GM23338 (cell line): Measurements from ENCODE around the gene GRIA1. TPM values are rescaled to one million over a fixed set of nuclear protein-coding genes. Genes with fewer than 3 reads are reported as not detected.

Experiments used
- ATAC-seq: fragments of 200-7000 bp; cut with Tn5 transposase; 3 replicates; pipeline ENCODE4 v1.9.1; 2020
- DNase-seq: peaks from one replicate; pipeline ENCODE4 v3.0.0-alpha.2; 2015; ENCODE audit warnings: low spot score
- H2AFZ ChIP-seq: fragments of 200-600 bp; sonication (generic); 2 replicates; pipeline ENCODE4 v1.8.0; 2016; ENCODE audit warnings: antibody characterized with exemption, mild to moderate bottlenecking, moderate library complexity
- H3F3A ChIP-seq: fragments of 200-600 bp; sonication (generic); replicated peaks from 2 replicates; pipeline ENCODE4 v1.8.0; 2017; ENCODE audit warnings: antibody characterized with exemption, mixed run types, low read depth
- H3K27ac ChIP-seq: fragments of 200-600 bp; sonication (generic); 2 replicates; pipeline ENCODE4 v1.6.1; 2016; ENCODE audit warnings: low read depth
- H3K27me3 ChIP-seq: fragments of 200-600 bp; sonication (generic); 2 replicates; pipeline ENCODE4 v1.8.0; 2016; ENCODE audit warnings: mild to moderate bottlenecking, mixed run types, moderate library complexity; ENCODE audit not compliant: insufficient read depth
- H3K36me3 ChIP-seq: fragments of 200-600 bp; sonication (generic); 2 replicates; pipeline ENCODE4 v1.8.0; 2016; ENCODE audit warnings: mild to moderate bottlenecking; ENCODE audit not compliant: insufficient read depth
- H3K4me1 ChIP-seq: fragments of 200-600 bp; sonication (generic); 2 replicates; pipeline ENCODE4 v1.8.0; 2016; ENCODE audit warnings: mild to moderate bottlenecking, moderate library complexity; ENCODE audit not compliant: insufficient read depth
- H3K4me2 ChIP-seq: fragments of 200-600 bp; sonication (generic); 2 replicates; pipeline ENCODE4 v1.7.1; 2017; ENCODE audit warnings: mixed run types
- H3K4me3 ChIP-seq: fragments of 200-600 bp; sonication (generic); 2 replicates; pipeline ENCODE4 v1.6.1; 2016; ENCODE audit warnings: mixed run types
- H3K79me2 ChIP-seq: fragments of 200-600 bp; sonication (generic); replicated peaks from 2 replicates; pipeline ENCODE4 v1.8.0; 2017; ENCODE audit warnings: mild to moderate bottlenecking; ENCODE audit not compliant: insufficient read depth
- H3K9me2 ChIP-seq: fragments of 200-600 bp; sonication (generic); 2 replicates; pipeline ENCODE4 v1.8.0; 2017; ENCODE audit not compliant: insufficient read depth
- H4K20me1 ChIP-seq: fragments of 200-600 bp; sonication (generic); replicated peaks from 2 replicates; pipeline ENCODE4 v1.8.0; 2017; ENCODE audit warnings: mild to moderate bottlenecking; ENCODE audit not compliant: insufficient read depth
- H3K27ac Mint-ChIP-seq: 2 replicates; pipeline ENCODE4 v1.8.0; 2020; ENCODE audit warnings: inconsistent platforms, mild to moderate bottlenecking, moderate library complexity, mixed read lengths
- H3K27me3 Mint-ChIP-seq: 3 replicates; pipeline ENCODE4 v1.8.0; 2022; ENCODE audit warnings: low read depth, mild to moderate bottlenecking, moderate library complexity, mixed read lengths, inconsistent platforms; ENCODE audit not compliant: insufficient read depth, poor library complexity
- H3K36me3 Mint-ChIP-seq: 3 replicates; pipeline ENCODE4 v1.8.0; 2021; ENCODE audit warnings: low read depth, mild to moderate bottlenecking, inconsistent platforms, moderate library complexity, mixed read lengths
- H3K4me1 Mint-ChIP-seq: 3 replicates; pipeline ENCODE4 v1.8.0; 2020; ENCODE audit warnings: mild to moderate bottlenecking, inconsistent platforms, mixed read lengths
- H3K4me3 Mint-ChIP-seq: 3 replicates; pipeline ENCODE4 v1.8.0; 2021; ENCODE audit warnings: moderate library complexity, mild to moderate bottlenecking, inconsistent platforms, mixed read lengths
- H3K9me3 Mint-ChIP-seq: 3 replicates; pipeline ENCODE4 v1.8.0; 2020; ENCODE audit warnings: moderate library complexity, mild to moderate bottlenecking, inconsistent platforms, mixed read lengths
- CREB1 ChIP-seq: fragments of 250-450 bp; sonication (Bioruptor Pico); IDR thresholded peaks from 2 replicates; pipeline ENCODE4 v1.5.0; 2020; ENCODE audit warnings: low read depth, mild to moderate bottlenecking, moderate library complexity
- EZH2 ChIP-seq: fragments of 200-600 bp; sonication (generic); IDR thresholded peaks from one replicate; pipeline ENCODE4 v1.8.0; 2017; ENCODE audit warnings: antibody characterized with exemption, mild to moderate bottlenecking, low read depth; ENCODE audit not compliant: unreplicated experiment
- EZH2phosphoT487 ChIP-seq: fragments of 200-600 bp; sonication (generic); IDR thresholded peaks from one replicate; pipeline ENCODE4 v1.8.1; 2018; ENCODE audit warnings: antibody characterized with exemption; ENCODE audit not compliant: unreplicated experiment
- NANOG ChIP-seq: IDR thresholded peaks from 2 replicates; pipeline ENCODE4 v1.6.1; 2016; ENCODE audit warnings: antibody characterized with exemption, borderline replicate concordance
- POLR2AphosphoS5 ChIP-seq: IDR thresholded peaks from 2 replicates; pipeline ENCODE4 v1.6.1; 2016; ENCODE audit warnings: antibody characterized with exemption, low read depth
- STAT1 ChIP-seq: IDR thresholded peaks from one replicate; pipeline ENCODE4 v1.6.1; 2016; ENCODE audit warnings: antibody characterized with exemption; ENCODE audit not compliant: unreplicated experiment
- polyA plus RNA-seq: library from polyadenylated mRNA; unstranded; fragments of >200 nt; fragmentation: Nextera tagmentation; extraction: Ambion mirVana; gene quantifications from 2 replicates; pipeline ENCODE4 v1.2.1, GENCODE V29; 2016
- total RNA-seq: library from RNA; depleted of rRNA; stranded (reverse); fragments of >200 nt; shearing (Covaris generic); gene quantifications from 2 replicates; pipeline ENCODE4 v1.2.3, GENCODE V29; 2014
- TF ChIP-seq, protein P1 (sequence below): fragments of 250-450 bp; sonication (Bioruptor Pico); IDR thresholded peaks from 2 replicates; pipeline ENCODE4 v1.5.0; 2020; ENCODE audit warnings: mild to moderate bottlenecking, moderate library complexity
- TF ChIP-seq, protein P2 (sequence below): IDR thresholded peaks from one replicate; pipeline ENCODE4 v1.6.1; 2018; ENCODE audit warnings: antibody characterized with exemption; ENCODE audit not compliant: unreplicated experiment

The GRIA1 gene
- total and polyA plus RNA-seq, 2 experiments from 2014 or later, result 1.0 to 1.7 TPM

DNA sequence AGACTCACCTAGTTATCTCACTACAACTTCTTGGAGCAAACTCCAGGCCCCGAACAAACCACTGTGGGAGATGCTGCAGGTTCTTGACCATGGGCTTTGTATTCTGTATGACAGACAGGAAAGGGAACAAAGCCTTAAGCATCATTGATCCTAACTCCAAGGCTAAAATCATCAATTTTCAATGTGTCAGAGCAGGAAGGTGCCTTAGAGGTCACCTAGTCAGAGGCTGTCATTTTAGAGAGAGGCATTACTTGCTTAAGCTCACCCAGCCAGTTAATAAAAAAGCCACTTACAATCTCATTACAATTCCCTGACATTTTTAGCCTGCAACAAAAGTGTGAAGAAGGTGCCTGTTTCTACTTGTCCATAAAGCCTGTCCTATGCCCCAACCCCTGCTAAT lies 275.5 kb downstream of the GRIA1 start:
- Histone ChIP-seq H3K4me1 (peaks cover 4% of the 10 kb centered on the region), H3K4me2 (no peak overlapping the region), H3K9me2 (peaks cover 2% of the 10 kb centered on the region; the same call in 1 of the 2 replicates), H3K36me3 (no peaks in the 10 kb centered on the region), H3K27ac (no peak overlapping the region), H3K4me3 (no peak overlapping the region), H3F3A (no peaks in the 10 kb centered on the region), H4K20me1 (no peaks in the 10 kb centered on the region), H2AFZ (no peak overlapping the region), H3K27me3 (no peaks in the 10 kb centered on the region), H3K79me2 (no peaks in the 10 kb centered on the region)
- no peaks in the 10 kb centered on the region for H3K36me3 Mint-ChIP-seq
- ATAC-seq (no peak), DNase-seq (no peak)
- peaks cover 8% of the 10 kb centered on the region; the same call in 2 of the 3 replicates for H3K4me1 Mint-ChIP-seq
- no peak overlapping the region for H3K4me3 Mint-ChIP-seq
- H3K27ac Mint-ChIP-seq, result no peak overlapping the region
- TF ChIP-seq CREB1, result no peak
- TF ChIP-seq STAT1, result no peak
- TF ChIP-seq, protein P1, sequence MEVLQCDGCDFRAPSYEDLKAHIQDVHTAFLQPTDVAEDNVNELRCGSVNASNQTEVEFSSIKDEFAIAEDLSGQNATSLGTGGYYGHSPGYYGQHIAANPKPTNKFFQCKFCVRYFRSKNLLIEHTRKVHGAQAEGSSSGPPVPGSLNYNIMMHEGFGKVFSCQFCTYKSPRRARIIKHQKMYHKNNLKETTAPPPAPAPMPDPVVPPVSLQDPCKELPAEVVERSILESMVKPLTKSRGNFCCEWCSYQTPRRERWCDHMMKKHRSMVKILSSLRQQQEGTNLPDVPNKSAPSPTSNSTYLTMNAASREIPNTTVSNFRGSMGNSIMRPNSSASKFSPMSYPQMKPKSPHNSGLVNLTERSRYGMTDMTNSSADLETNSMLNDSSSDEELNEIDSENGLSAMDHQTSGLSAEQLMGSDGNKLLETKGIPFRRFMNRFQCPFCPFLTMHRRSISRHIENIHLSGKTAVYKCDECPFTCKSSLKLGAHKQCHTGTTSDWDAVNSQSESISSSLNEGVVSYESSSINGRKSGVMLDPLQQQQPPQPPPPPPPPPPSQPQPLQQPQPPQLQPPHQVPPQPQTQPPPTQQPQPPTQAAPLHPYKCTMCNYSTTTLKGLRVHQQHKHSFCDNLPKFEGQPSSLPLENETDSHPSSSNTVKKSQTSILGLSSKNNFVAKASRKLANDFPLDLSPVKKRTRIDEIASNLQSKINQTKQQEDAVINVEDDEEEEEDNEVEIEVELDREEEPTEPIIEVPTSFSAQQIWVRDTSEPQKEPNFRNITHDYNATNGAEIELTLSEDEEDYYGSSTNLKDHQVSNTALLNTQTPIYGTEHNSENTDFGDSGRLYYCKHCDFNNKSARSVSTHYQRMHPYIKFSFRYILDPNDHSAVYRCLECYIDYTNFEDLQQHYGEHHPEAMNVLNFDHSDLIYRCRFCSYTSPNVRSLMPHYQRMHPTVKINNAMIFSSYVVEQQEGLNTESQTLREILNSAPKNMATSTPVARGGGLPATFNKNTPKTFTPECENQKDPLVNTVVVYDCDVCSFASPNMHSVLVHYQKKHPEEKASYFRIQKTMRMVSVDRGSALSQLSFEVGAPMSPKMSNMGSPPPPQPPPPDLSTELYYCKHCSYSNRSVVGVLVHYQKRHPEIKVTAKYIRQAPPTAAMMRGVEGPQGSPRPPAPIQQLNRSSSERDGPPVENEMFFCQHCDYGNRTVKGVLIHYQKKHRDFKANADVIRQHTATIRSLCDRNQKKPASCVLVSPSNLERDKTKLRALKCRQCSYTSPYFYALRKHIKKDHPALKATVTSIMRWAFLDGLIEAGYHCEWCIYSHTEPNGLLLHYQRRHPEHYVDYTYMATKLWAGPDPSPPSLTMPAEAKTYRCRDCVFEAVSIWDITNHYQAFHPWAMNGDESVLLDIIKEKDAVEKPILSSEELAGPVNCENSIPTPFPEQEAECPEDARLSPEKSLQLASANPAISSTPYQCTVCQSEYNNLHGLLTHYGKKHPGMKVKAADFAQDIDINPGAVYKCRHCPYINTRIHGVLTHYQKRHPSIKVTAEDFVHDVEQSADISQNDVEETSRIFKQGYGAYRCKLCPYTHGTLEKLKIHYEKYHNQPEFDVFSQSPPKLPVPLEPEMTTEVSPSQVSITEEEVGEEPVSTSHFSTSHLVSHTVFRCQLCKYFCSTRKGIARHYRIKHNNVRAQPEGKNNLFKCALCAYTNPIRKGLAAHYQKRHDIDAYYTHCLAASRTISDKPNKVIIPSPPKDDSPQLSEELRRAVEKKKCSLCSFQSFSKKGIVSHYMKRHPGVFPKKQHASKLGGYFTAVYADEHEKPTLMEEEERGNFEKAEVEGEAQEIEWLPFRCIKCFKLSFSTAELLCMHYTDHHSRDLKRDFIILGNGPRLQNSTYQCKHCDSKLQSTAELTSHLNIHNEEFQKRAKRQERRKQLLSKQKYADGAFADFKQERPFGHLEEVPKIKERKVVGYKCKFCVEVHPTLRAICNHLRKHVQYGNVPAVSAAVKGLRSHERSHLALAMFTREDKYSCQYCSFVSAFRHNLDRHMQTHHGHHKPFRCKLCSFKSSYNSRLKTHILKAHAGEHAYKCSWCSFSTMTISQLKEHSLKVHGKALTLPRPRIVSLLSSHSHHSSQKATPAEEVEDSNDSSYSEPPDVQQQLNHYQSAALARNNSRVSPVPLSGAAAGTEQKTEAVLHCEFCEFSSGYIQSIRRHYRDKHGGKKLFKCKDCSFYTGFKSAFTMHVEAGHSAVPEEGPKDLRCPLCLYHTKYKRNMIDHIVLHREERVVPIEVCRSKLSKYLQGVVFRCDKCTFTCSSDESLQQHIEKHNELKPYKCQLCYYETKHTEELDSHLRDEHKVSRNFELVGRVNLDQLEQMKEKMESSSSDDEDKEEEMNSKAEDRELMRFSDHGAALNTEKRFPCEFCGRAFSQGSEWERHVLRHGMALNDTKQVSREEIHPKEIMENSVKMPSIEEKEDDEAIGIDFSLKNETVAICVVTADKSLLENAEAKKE (CRISPR knock-in tag), result no peak
- TF ChIP-seq, protein P2, sequence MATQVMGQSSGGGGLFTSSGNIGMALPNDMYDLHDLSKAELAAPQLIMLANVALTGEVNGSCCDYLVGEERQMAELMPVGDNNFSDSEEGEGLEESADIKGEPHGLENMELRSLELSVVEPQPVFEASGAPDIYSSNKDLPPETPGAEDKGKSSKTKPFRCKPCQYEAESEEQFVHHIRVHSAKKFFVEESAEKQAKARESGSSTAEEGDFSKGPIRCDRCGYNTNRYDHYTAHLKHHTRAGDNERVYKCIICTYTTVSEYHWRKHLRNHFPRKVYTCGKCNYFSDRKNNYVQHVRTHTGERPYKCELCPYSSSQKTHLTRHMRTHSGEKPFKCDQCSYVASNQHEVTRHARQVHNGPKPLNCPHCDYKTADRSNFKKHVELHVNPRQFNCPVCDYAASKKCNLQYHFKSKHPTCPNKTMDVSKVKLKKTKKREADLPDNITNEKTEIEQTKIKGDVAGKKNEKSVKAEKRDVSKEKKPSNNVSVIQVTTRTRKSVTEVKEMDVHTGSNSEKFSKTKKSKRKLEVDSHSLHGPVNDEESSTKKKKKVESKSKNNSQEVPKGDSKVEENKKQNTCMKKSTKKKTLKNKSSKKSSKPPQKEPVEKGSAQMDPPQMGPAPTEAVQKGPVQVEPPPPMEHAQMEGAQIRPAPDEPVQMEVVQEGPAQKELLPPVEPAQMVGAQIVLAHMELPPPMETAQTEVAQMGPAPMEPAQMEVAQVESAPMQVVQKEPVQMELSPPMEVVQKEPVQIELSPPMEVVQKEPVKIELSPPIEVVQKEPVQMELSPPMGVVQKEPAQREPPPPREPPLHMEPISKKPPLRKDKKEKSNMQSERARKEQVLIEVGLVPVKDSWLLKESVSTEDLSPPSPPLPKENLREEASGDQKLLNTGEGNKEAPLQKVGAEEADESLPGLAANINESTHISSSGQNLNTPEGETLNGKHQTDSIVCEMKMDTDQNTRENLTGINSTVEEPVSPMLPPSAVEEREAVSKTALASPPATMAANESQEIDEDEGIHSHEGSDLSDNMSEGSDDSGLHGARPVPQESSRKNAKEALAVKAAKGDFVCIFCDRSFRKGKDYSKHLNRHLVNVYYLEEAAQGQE, result no peak
- TF ChIP-seq NANOG, result no peak
- TF ChIP-seq EZH2, result no peak
- TF ChIP-seq POLR2AphosphoS5, result no peak
- no peak for TF ChIP-seq EZH2phosphoT487
- H3K9me3 Mint-ChIP-seq, result no peaks in the 10 kb centered on the region
- H3K27me3 Mint-ChIP-seq, result no peaks in the 10 kb centered on the region
